Measurements from ENCODE around the gene SNW1.

Gene SNW1

DNA sequence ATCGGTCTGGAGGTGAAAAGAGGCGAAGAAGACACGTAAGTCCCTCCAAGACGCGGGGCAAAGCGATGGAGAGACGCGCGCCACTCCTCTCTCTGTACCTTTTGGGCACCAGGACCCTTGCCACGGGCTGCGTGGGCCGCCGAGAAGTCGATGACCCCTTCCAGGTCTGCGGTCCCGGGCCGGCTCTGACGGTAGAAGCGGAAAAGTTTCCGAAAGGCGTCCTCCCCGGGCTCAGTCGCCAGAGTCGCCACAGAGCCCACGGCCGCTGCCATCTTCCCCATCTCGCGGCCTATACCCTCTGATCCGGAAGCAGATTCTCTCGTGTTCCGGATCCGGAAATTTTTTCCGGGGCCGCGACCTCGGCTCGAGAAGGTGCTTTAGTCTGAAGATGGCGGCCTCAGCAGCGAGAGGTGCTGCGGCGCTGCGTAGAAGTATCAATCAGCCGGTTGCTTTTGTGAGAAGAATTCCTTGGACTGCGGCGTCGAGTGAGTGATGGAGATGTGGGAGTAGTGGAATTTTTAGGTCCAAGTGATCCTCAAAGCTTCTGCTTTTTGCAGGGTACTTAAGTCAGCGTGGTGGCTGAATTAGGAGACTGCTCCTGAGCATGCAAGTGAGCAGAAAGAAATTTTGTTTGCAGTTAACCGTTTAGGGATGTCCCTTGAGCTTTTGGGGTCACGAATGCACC, 53.1 kb downstream of the SNW1 start, which contains the start of the genes ALKBH1 and SLIRP:
Gene ALKBH1, minus strand, starts transcription at position 300 of the 685 bp plus-strand sequence. Its CDS starts 19 bp downstream, at position 281.
Gene SLIRP, plus strand, starts transcription at position 380 of the 685 bp plus-strand sequence. Its CDS starts 9 bp downstream, at position 389.
- peak within 1 kb of the TSS; percentile 98 for H3K4me3 ChIP-seq (ENCODE audit: low read depth, low read length)
- TF ChIP-seq, protein P1, sequence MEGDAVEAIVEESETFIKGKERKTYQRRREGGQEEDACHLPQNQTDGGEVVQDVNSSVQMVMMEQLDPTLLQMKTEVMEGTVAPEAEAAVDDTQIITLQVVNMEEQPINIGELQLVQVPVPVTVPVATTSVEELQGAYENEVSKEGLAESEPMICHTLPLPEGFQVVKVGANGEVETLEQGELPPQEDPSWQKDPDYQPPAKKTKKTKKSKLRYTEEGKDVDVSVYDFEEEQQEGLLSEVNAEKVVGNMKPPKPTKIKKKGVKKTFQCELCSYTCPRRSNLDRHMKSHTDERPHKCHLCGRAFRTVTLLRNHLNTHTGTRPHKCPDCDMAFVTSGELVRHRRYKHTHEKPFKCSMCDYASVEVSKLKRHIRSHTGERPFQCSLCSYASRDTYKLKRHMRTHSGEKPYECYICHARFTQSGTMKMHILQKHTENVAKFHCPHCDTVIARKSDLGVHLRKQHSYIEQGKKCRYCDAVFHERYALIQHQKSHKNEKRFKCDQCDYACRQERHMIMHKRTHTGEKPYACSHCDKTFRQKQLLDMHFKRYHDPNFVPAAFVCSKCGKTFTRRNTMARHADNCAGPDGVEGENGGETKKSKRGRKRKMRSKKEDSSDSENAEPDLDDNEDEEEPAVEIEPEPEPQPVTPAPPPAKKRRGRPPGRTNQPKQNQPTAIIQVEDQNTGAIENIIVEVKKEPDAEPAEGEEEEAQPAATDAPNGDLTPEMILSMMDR (IDR thresholded peaks at IDR 0.05; ENCODE audit: control insufficient read depth, extremely low read depth, insufficient read depth): no peak
- peak; percentile 54 for DNase-seq (ENCODE audit: low read depth)

GRCh38 chr14:77707355-77707723, 53.6 kb downstream of the SNW1 start:
- peak; percentile 26 for DNase-seq (ENCODE audit: low read depth)
- TF ChIP-seq, protein P1 (IDR thresholded peaks at IDR 0.05; ENCODE audit: control insufficient read depth, extremely low read depth, insufficient read depth): peak; percentile 47

DNA sequence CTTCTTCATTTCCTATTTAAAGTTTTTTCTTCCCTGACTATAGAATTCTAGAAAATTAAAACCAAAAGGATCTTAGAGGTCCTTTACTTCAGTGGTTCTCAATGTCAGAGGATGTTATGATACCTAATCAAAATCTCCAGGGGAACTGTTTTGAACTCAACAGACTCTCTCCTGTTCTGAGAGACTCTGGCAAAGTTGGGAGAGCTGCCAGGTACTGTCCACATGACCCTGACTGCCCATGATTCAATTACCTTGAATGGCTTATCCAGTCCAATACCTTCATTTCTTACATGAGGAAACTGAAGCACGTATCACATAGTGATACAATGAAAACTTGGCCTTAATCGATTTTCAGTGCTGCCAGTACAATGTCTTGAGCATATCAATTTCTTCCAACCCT, 69.7 kb downstream of the SNW1 start:
- H3K4me3 ChIP-seq (ENCODE audit: low read depth, low read length): no peak overlapping the region
- TF ChIP-seq, protein P1 (IDR thresholded peaks at IDR 0.05; ENCODE audit: control insufficient read depth, extremely low read depth, insufficient read depth): no peak
- DNase-seq (ENCODE audit: low read depth): no peak

More at GRCh38 chr14:77707355-77707723, 53.6 kb downstream of the SNW1 start:
- H3K4me3 ChIP-seq (ENCODE audit: low read depth, low read length): peak overlapping the region; percentile 98

DNA sequence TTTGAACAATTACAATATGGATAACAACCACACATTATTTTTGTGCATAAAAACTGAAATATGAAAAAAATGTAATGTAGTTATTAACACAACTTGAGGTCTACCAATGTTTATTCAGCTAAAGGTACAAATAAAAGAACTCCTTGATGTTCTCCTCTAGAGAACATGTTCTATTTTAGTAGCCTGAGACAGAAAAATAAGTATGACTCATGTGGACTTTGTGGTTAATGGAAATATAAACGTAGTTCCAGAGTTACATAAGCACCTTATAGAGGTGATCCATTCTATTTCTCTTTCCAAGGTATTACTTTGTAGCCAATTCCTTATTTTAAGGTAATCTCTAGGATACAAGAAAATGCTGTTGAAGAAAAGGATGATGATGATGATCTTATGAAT, 78.8 kb downstream of the SNW1 start:
- TF ChIP-seq, protein P1 (IDR thresholded peaks at IDR 0.05; ENCODE audit: control insufficient read depth, extremely low read depth, insufficient read depth): no peak
- peak; percentile 19 for DNase-seq (ENCODE audit: low read depth)
- H3K4me3 ChIP-seq (ENCODE audit: low read depth, low read length): no peak overlapping the region

GRCh38 chr14:77681196-77682157, 79.5 kb downstream of the SNW1 start:
- DNase-seq (ENCODE audit: low read depth): peak; percentile 85
- no peak overlapping the region for H3K4me3 ChIP-seq (ENCODE audit: low read depth, low read length)
- TF ChIP-seq, protein P1 (IDR thresholded peaks at IDR 0.05; ENCODE audit: control insufficient read depth, extremely low read depth, insufficient read depth): no peak

DNA sequence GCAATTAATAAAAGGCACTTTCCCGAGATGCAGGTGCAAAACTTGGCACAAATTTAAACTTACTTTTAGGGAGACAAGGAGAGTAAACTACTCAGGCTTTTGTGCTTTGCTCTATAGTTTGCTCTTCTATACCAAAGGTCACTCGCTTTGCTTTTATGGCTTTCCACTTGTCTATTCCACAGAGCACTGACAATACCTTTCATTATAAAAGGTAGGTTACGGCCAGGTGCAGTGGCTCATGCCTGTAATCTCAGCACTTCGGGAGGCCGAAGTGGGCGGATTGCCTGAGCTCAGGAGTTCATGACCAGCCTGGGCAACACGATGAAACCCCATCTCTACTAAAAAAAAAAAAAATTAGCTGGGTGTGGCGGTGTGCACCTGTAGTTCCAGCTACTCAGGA, 86.0 kb downstream of the SNW1 start:
- DNase-seq (ENCODE audit: low read depth): no peak
- TF ChIP-seq, protein P1 (IDR thresholded peaks at IDR 0.05; ENCODE audit: control insufficient read depth, extremely low read depth, insufficient read depth): no peak
- no peak overlapping the region for H3K4me3 ChIP-seq (ENCODE audit: low read depth, low read length)
